HepG2 (cell line): ENCODE measurements around the gene STC2. TPM values are rescaled to one million over a fixed set of nuclear protein-coding genes. Genes with fewer than 3 reads are reported as not detected.

Experiments
- ATF7 ChIP-seq, 2 experiments: fragments of 450-650 bp in 1 of 2; sonication (generic) in 1 of 2; formaldehyde crosslinking in 1 of 2; IDR thresholded peaks; 2 replicates each; pipeline versions ENCODE4 v1.4.0 to v1.6.1; 2016 to 2020; ENCODE audit warnings: antibody characterized with exemption in 1 of 2, mild to moderate bottlenecking in 1 of 2, missing genetic modification reagents in 1 of 2
- HNRNPK ChIP-seq: fragments of 200-400 bp; formaldehyde crosslinking; IDR thresholded peaks from 2 replicates; pipeline ENCODE4 v1.6.1; 2018; ENCODE audit warnings: low read length, low read depth, moderate library complexity, mild to moderate bottlenecking; ENCODE audit not compliant: poor library complexity, severe bottlenecking
- KDM2A ChIP-seq: sonication (generic); formaldehyde crosslinking; IDR thresholded peaks from 2 replicates; pipeline ENCODE4 v1.4.0; 2020; ENCODE audit warnings: low read depth, missing genetic modification reagents, borderline replicate concordance
- RNF2 ChIP-seq: fragments of 450-650 bp; conservative IDR thresholded peaks from 2 replicates; pipeline ENCODE4 v1.6.1; 2016; ENCODE audit warnings: low read depth
- TOPORS ChIP-seq: sonication (generic); formaldehyde crosslinking; IDR thresholded peaks from 2 replicates; pipeline ENCODE4 v1.8.0; 2023; ENCODE audit warnings: mild to moderate bottlenecking, missing genetic modification reagents
- ZNF7 ChIP-seq: IDR thresholded peaks from 2 replicates; pipeline ENCODE4 v1.6.1; 2016; ENCODE audit warnings: missing biosample characterization, missing genetic modification reagents
- ZNF891 ChIP-seq: sonication (generic); formaldehyde crosslinking; IDR thresholded peaks from 2 replicates; pipeline ENCODE4 v1.5.0; 2020; ENCODE audit warnings: mild to moderate bottlenecking, missing genetic modification reagents
- polyA plus RNA-seq, 8 experiments: library from polyadenylated mRNA; depleted of rRNA in 3 of 8; stranded (reverse) in 7 of 8; unstranded in 1 of 8; fragments of >200 nt; fragmentation: Illumina TruSeq in 4 of 8; extraction: Trizol in 4 of 8; gene quantifications; 2 replicates each; pipeline versions ENCODE4 v1.2.1 to v1.2.3, GENCODE V29; 2011 to 2016; ENCODE audit warnings: low read depth in 4 of 8, missing spikeins in 1 of 8, mixed read lengths in 1 of 8; ENCODE audit not compliant: insufficient read depth in 1 of 8
- total RNA-seq, 5 experiments: library from RNA; depleted of rRNA; stranded (reverse); fragments of >200 nt; fragmentation: Illumina TruSeq; extraction: Trizol; gene quantifications; 2 replicates each; pipeline ENCODE4 v1.2.3, GENCODE V29; 2016; ENCODE audit warnings: low read depth in 1 of 5
- TF ChIP-seq, protein P1 (sequence below): IDR thresholded peaks from 2 replicates; pipeline ENCODE4 v1.6.1; 2016
- TF ChIP-seq, protein P2 (sequence below): sonication (generic); formaldehyde crosslinking; IDR thresholded peaks from 2 replicates; pipeline ENCODE4 v1.5.1; 2020; ENCODE audit warnings: missing genetic modification reagents, mild to moderate bottlenecking, borderline replicate concordance
- TF ChIP-seq, protein P3 (sequence below): sonication (generic); formaldehyde crosslinking; IDR thresholded peaks from 2 replicates; pipeline ENCODE4 v1.4.0; 2020; ENCODE audit warnings: missing genetic modification reagents
- TF ChIP-seq, protein P4 (sequence below): sonication (generic); formaldehyde crosslinking; IDR thresholded peaks from 2 replicates; pipeline ENCODE4 v1.4.0; 2020; ENCODE audit warnings: missing genetic modification reagents
- TF ChIP-seq, protein P5 (sequence below): sonication (generic); formaldehyde crosslinking; IDR thresholded peaks from 2 replicates; pipeline ENCODE4 v1.5.1; 2020; ENCODE audit warnings: mild to moderate bottlenecking, missing genetic modification reagents, moderate library complexity

The STC2 gene
- total and polyA plus RNA-seq, 2 of the 13 experiments (the other 11 are each of a cell fraction or from before 2014, with no cell fraction given): 27.1 to 69.2 TPM

DNA sequence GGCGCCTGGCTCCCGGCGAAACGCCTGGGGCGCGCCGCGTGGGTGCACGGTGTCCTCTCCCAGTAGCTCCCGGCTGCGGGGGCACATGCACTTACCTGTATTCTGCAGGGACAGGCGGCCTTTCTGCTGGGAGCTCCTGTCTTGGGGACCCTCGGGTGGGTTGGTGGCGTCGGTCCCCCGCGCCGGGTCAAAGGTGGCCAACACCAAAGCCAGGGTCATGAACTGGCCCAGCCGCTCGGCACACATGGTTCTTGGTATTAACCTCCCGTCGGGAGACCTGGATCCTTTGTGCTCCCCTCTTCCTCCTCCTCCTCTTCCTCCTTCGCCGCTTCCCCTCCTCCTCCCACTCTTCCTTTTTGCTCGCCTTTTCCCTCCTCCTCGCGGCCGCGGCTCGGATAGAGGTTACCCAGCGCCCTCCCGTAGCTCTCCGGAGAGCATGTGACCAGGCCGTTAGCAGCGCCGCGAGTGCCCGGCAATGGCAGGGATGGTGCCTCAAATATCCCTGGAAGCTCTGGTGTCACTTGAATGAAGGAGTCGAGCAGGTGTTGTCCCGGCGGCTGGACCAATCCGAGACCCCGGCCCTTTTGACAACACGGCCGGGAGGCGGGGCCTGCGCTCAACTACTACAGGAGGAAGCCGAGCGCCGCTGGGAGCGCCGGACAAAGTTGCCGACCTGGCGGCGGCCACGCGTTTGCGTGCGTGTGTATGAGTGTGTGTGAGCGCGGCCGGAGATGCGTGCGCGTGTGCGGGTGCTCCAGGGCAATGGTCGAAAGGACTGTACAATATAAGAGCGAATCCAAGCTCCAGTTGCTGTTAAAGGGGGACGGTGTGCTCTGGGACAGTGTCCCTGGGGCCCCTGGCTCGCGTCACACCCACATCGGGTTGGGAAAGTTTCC is at the start of gene STC2 (continued):
- TF ChIP-seq, protein P1, sequence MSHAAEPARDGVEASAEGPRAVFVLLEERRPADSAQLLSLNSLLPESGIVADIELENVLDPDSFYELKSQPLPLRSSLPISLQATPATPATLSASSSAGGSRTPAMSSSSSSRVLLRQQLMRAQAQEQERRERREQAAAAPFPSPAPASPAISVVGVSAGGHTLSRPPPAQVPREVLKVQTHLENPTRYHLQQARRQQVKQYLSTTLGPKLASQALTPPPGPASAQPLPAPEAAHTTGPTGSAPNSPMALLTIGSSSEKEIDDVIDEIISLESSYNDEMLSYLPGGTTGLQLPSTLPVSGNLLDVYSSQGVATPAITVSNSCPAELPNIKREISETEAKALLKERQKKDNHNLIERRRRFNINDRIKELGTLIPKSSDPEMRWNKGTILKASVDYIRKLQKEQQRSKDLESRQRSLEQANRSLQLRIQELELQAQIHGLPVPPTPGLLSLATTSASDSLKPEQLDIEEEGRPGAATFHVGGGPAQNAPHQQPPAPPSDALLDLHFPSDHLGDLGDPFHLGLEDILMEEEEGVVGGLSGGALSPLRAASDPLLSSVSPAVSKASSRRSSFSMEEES (CRISPR knock-in tag): peak; percentile 89
- TF ChIP-seq ZNF7 (CRISPR knock-in tag) (no peak), KDM2A (CRISPR knock-in tag) (peak; percentile 81; the same call in 1 of the 2 replicates), HNRNPK (no peak), RNF2 (0 out of 2 replicates have a peak, but pooled peaks have one; percentile 23), TOPORS (CRISPR knock-in tag) (peak; percentile 58), ATF7 (IDR thresholded peaks at IDR 0.05) (no peak), ATF7 (CRISPR knock-in tag; IDR thresholded peaks at IDR 0.05) (no peak; the same call in 1 of the 2 replicates), ZNF891 (CRISPR knock-in tag) (0 out of 2 replicates have a peak, but pooled peaks have one; percentile 78)
- TF ChIP-seq, protein P2, sequence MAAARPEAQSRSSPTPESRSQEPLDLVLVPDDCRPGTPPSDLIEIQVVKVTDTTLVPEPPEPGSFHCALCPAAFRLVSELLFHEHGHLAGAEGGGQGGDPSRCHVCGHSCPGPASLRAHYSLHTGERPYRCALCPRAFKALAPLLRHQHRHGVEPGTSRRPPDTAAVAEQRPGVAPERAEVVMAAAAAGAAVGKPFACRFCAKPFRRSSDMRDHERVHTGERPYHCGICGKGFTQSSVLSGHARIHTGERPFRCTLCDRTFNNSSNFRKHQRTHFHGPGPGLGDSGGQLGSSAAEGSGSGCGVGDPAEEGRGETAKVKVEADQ (CRISPR knock-in tag): no peak
- TF ChIP-seq, protein P3, sequence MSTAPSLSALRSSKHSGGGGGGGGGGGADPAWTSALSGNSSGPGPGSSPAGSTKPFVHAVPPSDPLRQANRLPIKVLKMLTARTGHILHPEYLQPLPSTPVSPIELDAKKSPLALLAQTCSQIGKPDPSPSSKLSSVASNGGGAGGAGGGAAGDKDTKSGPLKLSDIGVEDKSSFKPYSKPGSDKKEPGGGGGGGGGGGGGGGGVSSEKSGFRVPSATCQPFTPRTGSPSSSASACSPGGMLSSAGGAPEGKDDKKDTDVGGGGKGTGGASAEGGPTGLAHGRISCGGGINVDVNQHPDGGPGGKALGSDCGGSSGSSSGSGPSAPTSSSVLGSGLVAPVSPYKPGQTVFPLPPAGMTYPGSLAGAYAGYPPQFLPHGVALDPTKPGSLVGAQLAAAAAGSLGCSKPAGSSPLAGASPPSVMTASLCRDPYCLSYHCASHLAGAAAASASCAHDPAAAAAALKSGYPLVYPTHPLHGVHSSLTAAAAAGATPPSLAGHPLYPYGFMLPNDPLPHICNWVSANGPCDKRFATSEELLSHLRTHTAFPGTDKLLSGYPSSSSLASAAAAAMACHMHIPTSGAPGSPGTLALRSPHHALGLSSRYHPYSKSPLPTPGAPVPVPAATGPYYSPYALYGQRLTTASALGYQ: no peak
- TF ChIP-seq, protein P4, sequence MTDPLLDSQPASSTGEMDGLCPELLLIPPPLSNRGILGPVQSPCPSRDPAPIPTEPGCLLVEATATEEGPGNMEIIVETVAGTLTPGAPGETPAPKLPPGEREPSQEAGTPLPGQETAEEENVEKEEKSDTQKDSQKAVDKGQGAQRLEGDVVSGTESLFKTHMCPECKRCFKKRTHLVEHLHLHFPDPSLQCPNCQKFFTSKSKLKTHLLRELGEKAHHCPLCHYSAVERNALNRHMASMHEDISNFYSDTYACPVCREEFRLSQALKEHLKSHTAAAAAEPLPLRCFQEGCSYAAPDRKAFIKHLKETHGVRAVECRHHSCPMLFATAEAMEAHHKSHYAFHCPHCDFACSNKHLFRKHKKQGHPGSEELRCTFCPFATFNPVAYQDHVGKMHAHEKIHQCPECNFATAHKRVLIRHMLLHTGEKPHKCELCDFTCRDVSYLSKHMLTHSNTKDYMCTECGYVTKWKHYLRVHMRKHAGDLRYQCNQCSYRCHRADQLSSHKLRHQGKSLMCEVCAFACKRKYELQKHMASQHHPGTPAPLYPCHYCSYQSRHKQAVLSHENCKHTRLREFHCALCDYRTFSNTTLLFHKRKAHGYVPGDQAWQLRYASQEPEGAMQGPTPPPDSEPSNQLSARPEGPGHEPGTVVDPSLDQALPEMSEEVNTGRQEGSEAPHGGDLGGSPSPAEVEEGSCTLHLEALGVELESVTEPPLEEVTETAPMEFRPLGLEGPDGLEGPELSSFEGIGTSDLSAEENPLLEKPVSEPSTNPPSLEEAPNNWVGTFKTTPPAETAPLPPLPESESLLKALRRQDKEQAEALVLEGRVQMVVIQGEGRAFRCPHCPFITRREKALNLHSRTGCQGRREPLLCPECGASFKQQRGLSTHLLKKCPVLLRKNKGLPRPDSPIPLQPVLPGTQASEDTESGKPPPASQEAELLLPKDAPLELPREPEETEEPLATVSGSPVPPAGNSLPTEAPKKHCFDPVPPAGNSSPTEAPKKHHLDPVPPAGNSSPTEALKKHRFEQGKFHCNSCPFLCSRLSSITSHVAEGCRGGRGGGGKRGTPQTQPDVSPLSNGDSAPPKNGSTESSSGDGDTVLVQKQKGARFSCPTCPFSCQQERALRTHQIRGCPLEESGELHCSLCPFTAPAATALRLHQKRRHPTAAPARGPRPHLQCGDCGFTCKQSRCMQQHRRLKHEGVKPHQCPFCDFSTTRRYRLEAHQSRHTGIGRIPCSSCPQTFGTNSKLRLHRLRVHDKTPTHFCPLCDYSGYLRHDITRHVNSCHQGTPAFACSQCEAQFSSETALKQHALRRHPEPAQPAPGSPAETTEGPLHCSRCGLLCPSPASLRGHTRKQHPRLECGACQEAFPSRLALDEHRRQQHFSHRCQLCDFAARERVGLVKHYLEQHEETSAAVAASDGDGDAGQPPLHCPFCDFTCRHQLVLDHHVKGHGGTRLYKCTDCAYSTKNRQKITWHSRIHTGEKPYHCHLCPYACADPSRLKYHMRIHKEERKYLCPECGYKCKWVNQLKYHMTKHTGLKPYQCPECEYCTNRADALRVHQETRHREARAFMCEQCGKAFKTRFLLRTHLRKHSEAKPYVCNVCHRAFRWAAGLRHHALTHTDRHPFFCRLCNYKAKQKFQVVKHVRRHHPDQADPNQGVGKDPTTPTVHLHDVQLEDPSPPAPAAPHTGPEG (CRISPR knock-in tag): peak; percentile 43; the same call in 1 of the 2 replicates
- TF ChIP-seq, protein P5, sequence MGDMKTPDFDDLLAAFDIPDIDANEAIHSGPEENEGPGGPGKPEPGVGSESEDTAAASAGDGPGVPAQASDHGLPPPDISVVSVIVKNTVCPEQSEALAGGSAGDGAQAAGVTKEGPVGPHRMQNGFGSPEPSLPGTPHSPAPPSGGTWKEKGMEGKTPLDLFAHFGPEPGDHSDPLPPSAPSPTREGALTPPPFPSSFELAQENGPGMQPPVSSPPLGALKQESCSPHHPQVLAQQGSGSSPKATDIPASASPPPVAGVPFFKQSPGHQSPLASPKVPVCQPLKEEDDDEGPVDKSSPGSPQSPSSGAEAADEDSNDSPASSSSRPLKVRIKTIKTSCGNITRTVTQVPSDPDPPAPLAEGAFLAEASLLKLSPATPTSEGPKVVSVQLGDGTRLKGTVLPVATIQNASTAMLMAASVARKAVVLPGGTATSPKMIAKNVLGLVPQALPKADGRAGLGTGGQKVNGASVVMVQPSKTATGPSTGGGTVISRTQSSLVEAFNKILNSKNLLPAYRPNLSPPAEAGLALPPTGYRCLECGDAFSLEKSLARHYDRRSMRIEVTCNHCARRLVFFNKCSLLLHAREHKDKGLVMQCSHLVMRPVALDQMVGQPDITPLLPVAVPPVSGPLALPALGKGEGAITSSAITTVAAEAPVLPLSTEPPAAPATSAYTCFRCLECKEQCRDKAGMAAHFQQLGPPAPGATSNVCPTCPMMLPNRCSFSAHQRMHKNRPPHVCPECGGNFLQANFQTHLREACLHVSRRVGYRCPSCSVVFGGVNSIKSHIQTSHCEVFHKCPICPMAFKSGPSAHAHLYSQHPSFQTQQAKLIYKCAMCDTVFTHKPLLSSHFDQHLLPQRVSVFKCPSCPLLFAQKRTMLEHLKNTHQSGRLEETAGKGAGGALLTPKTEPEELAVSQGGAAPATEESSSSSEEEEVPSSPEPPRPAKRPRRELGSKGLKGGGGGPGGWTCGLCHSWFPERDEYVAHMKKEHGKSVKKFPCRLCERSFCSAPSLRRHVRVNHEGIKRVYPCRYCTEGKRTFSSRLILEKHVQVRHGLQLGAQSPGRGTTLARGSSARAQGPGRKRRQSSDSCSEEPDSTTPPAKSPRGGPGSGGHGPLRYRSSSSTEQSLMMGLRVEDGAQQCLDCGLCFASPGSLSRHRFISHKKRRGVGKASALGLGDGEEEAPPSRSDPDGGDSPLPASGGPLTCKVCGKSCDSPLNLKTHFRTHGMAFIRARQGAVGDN: peak; percentile 88
